HEK293 (cell line): Measurements from ENCODE around the gene GUK1.

Source experiments
- SALL2 ChIP-seq: fragments of 450-650 bp; formaldehyde crosslinking; IDR thresholded peaks from 2 replicates; pipeline ENCODE4 v1.5.0; 2017; ENCODE audit warnings: missing biosample characterization, mild to moderate bottlenecking, missing genetic modification characterization, borderline replicate concordance
- TCF7L2 ChIP-seq: IDR thresholded peaks from 2 replicates; pipeline ENCODE4 v1.6.1; 2011; ENCODE audit warnings: low read depth, mild to moderate bottlenecking, inconsistent platforms, low read length, moderate library complexity, borderline replicate concordance
- ZBTB8A ChIP-seq: fragments of 450-650 bp; formaldehyde crosslinking; IDR thresholded peaks from 2 replicates; pipeline ENCODE4 v1.5.1; 2016; ENCODE audit warnings: missing biosample characterization, missing genetic modification characterization
- ZNF114 ChIP-seq: fragments of 450-650 bp; formaldehyde crosslinking; IDR thresholded peaks from 2 replicates; pipeline ENCODE4 v1.5.0; 2017; ENCODE audit warnings: missing biosample characterization, missing genetic modification characterization
- ZNF350 ChIP-seq: fragments of 450-650 bp; formaldehyde crosslinking; IDR thresholded peaks from 2 replicates; pipeline ENCODE4 v1.5.0; 2017; ENCODE audit warnings: missing biosample characterization, mild to moderate bottlenecking, missing genetic modification characterization
- ZNF571 ChIP-seq: fragments of 450-650 bp; formaldehyde crosslinking; IDR thresholded peaks from 2 replicates; pipeline ENCODE4 v1.5.0; 2017; ENCODE audit warnings: missing biosample characterization, missing genetic modification characterization
- TF ChIP-seq, protein P1 (sequence below): fragments of 450-650 bp; formaldehyde crosslinking; IDR thresholded peaks from 2 replicates; pipeline ENCODE4 v1.5.1; 2016; ENCODE audit warnings: missing biosample characterization, missing genetic modification characterization

DNA sequence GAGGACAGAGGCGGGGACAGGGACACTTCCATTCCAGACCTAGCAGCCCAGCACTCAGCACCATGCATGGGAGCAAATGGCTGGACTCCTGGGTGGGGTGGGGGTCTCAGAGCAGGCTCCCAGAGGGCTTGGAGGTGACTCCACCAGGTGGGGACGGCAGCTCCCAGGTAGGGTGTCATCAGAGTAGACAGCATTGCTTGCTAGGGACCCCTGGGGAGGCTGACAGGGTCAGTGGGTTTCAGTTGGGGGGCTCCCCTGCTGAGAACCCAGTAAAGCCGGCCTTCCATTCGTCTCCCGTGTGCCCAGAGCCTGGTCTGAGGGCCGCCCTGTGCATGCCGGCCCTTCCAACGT, 4.9 kb downstream of the GUK1 start:
- TF ChIP-seq ZBTB8A (tag by site-specific recombination), result no peak
- no peak for TF ChIP-seq ZNF571 (tag by site-specific recombination)
- TF ChIP-seq TCF7L2, result no peak
- TF ChIP-seq, protein P1, sequence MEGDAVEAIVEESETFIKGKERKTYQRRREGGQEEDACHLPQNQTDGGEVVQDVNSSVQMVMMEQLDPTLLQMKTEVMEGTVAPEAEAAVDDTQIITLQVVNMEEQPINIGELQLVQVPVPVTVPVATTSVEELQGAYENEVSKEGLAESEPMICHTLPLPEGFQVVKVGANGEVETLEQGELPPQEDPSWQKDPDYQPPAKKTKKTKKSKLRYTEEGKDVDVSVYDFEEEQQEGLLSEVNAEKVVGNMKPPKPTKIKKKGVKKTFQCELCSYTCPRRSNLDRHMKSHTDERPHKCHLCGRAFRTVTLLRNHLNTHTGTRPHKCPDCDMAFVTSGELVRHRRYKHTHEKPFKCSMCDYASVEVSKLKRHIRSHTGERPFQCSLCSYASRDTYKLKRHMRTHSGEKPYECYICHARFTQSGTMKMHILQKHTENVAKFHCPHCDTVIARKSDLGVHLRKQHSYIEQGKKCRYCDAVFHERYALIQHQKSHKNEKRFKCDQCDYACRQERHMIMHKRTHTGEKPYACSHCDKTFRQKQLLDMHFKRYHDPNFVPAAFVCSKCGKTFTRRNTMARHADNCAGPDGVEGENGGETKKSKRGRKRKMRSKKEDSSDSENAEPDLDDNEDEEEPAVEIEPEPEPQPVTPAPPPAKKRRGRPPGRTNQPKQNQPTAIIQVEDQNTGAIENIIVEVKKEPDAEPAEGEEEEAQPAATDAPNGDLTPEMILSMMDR (tag by site-specific recombination), result no peak
- no peak for TF ChIP-seq SALL2 (tag by site-specific recombination)
- no peak for TF ChIP-seq ZNF350
- no peak for TF ChIP-seq ZNF114 (tag by site-specific recombination)
